Kidney (tissue), 14 donors: ENCODE results near the gene TNS3. TPM values are rescaled to one million over a fixed set of nuclear protein-coding genes. Genes with fewer than 3 reads are reported as not detected.
A peak's percentile ranks its signal among the peaks of the same experiment; 100 is the strongest.

Source experiments
- DNase-seq, 5 donors: peaks; one replicate each; pipeline ENCODE4 v3.0.0-alpha.2; 2013 to 2020
- FAIRE-seq: peaks from 2 replicates; lab custom pipeline; 2012; peaks lifted over from hg19 to GRCh38; lab: Jason Lieb, UNC
- H3K27ac ChIP-seq, 2 donors: one replicate each; pipeline ENCODE4 v1.7.0; 2013; ENCODE audit warnings: low read depth in 2 of 2, low read length in 2 of 2, inconsistent platforms in 1 of 2
- H3K27me3 ChIP-seq: one replicate; pipeline ENCODE4 v1.7.1; 2013; ENCODE audit warnings: low read length, inconsistent platforms; ENCODE audit not compliant: control insufficient read depth, insufficient read depth
- H3K36me3 ChIP-seq, 3 donors: one replicate each; pipeline versions ENCODE4 v1.7.0 to v1.7.1; 2013; ENCODE audit warnings: low read length in 3 of 3, control low read depth in 1 of 3, inconsistent platforms in 1 of 3; ENCODE audit not compliant: insufficient read depth in 3 of 3, control insufficient read depth in 2 of 3
- H3K4me1 ChIP-seq, 3 donors: one replicate each; pipeline versions ENCODE4 v1.7.0 to v1.7.1; 2013; ENCODE audit warnings: low read length in 3 of 3, inconsistent platforms in 1 of 3, low read depth in 1 of 3; ENCODE audit not compliant: control insufficient read depth in 2 of 3, insufficient read depth in 2 of 3
- H3K4me3 ChIP-seq, 3 donors: one replicate each; pipeline versions ENCODE4 v1.7.0 to v1.8.1; 2013; ENCODE audit warnings: low read length in 3 of 3, control low read depth in 1 of 3, inconsistent platforms in 1 of 3
- H3K9ac ChIP-seq, 3 donors: one replicate each; pipeline versions ENCODE4 v1.7.0 to v1.7.1; 2013; ENCODE audit warnings: low read length in 3 of 3, control low read depth in 1 of 3, inconsistent platforms in 1 of 3
- H3K9me3 ChIP-seq, 3 donors: one replicate each; pipeline versions ENCODE4 v1.7.0 to v1.7.1; 2013; ENCODE audit warnings: low read length in 3 of 3, control low read depth in 1 of 3, inconsistent platforms in 1 of 3; ENCODE audit not compliant: control insufficient read depth in 2 of 3, insufficient read depth in 1 of 3
- intact Hi-C: fragments of 100-400 bp; cut with DNase I; formaldehyde crosslinking; loops from one replicate; pipeline ENCODE4 v1.11.1; 2022
- polyA plus RNA-seq: library from polyadenylated mRNA; stranded (reverse); fragments of 350-450 nt; fragmentation: Illumina TruSeq; extraction: RNeasy Lipid Tissue Mini Kit (QIAGEN cat#74804); gene quantifications from one replicate; pipeline ENCODE4 v1.2.3, GENCODE V29; 2014; ENCODE audit warnings: low read depth, low replicate concordance; ENCODE audit not compliant: insufficient read depth
- total RNA-seq: library from RNA; stranded (reverse); fragmentation: NEBNext Ultra II Directional; extraction: Animal tissue kit (Norgen Biotek cat#: 25700); gene quantifications from one replicate; pipeline ENCODE4 v1.2.1, GENCODE V29; 2021
- TF ChIP-seq, protein P1 (sequence below): IDR thresholded peaks from 3 replicates; pipeline ENCODE4 v1.5.1; 2012; ENCODE audit warnings: mild to moderate bottlenecking, moderate library complexity, borderline replicate concordance; ENCODE audit not compliant: insufficient read depth; ENCODE audit errors: extremely low read depth
- donor health status: control.
- donor health status: control.
- donor health status: control.
- donor health status: control.
- donor health status: control.
- donor health status: DM: yes; HTN: yes; CAD: no.
- donor health status: Normal renal cell carcinoma (clear cell type).

Gene TNS3
- total and polyA plus RNA-seq, 2 donors from 2014 or later: 38.4 to 198 TPM

DNA sequence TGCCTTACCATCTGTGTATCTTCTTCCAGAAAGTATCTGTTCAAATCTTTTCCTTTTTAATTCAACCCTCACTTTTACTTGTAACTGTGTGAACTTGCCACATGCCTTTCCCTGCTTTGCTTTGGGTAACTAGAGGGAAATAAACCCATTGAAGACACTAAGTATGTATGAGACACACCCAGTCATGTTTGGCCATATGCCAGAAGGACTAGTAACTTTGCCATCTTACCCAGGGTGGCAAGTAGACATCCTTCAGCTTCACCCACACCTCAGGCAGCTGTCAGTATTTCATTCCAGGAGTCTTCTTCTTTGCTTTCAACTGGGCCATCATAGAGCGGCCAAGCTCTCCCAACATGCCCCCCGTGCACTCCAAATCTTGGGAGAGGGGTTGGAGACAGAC lies 323.1 kb downstream of the TNS3 start:
- FAIRE-seq: no peak
- intact Hi-C loops: no loop called here
- Histone ChIP-seq H3K9ac (no peak overlapping the region), H3K4me3 (no peak overlapping the region), H3K4me1 (peaks cover 0 to 6% (median 4%) of the 10 kb centered on the region in 3 donors), H3K9me3 (no peaks in the 10 kb centered on the region), H3K27ac (no peak overlapping the region), H3K27me3 (no peaks in the 10 kb centered on the region), H3K36me3 (peaks cover 0 to 5% (median 4%) of the 10 kb centered on the region in 3 donors)
- DNase-seq: no peak
- TF ChIP-seq, protein P1, sequence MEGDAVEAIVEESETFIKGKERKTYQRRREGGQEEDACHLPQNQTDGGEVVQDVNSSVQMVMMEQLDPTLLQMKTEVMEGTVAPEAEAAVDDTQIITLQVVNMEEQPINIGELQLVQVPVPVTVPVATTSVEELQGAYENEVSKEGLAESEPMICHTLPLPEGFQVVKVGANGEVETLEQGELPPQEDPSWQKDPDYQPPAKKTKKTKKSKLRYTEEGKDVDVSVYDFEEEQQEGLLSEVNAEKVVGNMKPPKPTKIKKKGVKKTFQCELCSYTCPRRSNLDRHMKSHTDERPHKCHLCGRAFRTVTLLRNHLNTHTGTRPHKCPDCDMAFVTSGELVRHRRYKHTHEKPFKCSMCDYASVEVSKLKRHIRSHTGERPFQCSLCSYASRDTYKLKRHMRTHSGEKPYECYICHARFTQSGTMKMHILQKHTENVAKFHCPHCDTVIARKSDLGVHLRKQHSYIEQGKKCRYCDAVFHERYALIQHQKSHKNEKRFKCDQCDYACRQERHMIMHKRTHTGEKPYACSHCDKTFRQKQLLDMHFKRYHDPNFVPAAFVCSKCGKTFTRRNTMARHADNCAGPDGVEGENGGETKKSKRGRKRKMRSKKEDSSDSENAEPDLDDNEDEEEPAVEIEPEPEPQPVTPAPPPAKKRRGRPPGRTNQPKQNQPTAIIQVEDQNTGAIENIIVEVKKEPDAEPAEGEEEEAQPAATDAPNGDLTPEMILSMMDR: no peak

DNA sequence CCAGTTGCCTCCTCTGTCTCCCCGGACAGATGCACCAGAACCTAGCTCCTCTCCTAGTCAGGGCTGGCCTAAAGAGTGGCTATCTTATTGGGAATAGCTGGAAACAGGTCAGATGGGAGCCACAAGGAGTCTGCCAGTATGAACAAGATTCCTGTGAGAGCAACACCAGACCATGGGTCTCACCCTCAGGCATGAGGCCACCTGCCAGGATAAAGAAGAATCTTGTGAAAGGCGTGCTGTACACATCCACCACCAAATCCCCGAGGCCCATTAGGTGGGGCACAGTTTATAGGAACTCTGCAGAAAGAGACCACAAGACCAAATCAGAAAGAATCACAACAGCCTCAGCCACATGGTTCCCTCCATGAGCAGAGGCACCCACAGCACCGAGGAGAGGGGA lies 325.9 kb downstream of the TNS3 start:
- TF ChIP-seq, protein P1: no peak
- FAIRE-seq (no peak), DNase-seq (no peak)
- H3K9me3 ChIP-seq: no peaks in the 10 kb centered on the region
- intact Hi-C loops: no loop called here
- peaks cover 0 to 5% (median 4%) of the 10 kb centered on the region in 3 donors for H3K36me3 ChIP-seq
- H3K4me1 ChIP-seq: peaks cover 0 to 11% (median 4%) of the 10 kb centered on the region in 3 donors
- no peaks in the 10 kb centered on the region for H3K27me3 ChIP-seq
- H3K27ac ChIP-seq: no peak overlapping the region
- no peak overlapping the region for H3K9ac ChIP-seq
- no peak overlapping the region for H3K4me3 ChIP-seq

DNA sequence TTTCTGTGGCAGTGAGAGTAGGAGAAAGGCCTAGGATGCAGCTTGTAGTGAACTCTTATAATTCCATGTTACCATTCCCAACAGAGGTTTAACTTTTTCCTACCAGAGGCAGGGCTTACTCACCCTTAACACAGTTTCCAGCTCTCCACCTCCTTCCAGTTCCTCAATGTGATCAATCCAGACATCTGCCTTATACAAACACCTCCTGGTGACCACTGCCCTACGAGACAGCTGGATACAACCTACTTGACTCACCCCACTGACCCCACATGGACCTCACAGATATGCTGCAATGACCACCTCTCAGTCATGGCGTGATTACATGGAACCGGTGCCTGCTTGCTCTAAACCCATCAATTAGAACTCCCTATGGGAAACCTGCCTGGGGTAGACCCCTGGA lies 326.5 kb downstream of the TNS3 start:
- Histone ChIP-seq H3K9ac (no peak overlapping the region), H3K4me3 (no peak overlapping the region), H3K9me3 (no peaks in the 10 kb centered on the region), H3K4me1 (peaks cover 0 to 11% (median 4%) of the 10 kb centered on the region in 3 donors), H3K27me3 (no peaks in the 10 kb centered on the region), H3K27ac (no peak overlapping the region), H3K36me3 (peaks cover 0 to 4% (median 4%) of the 10 kb centered on the region in 3 donors)
- DNase-seq (no peak), FAIRE-seq (no peak)
- TF ChIP-seq, protein P1: no peak
- intact Hi-C loops: no loop called here

DNA sequence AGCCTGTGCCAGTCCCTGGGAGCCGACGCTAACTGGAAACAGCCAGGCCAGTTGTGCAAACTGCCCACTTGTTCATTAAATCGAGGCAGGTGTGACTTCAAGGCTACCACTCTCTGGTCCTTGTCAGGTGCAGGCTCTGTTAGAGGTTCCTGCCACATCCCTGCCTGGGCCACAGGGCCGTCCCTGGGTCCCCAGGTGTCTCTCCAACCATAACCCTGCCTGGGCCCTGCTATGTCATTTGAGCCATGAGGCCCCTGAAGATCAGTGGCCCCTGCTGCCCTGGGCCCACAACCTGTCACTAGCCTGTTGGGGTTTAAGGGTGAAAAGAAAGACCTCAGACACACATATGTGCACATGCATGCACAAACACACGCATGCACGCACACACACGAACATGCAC lies 326.9 kb downstream of the TNS3 start:
- Histone ChIP-seq H3K36me3 (peaks cover 0 to under 1% (median 0%) of the 10 kb centered on the region in 3 donors), H3K9me3 (peaks cover 0 to 3% (median 0%) of the 10 kb centered on the region in 3 donors), H3K9ac (peak overlapping the region in 1 of 3 donors; percentile 65), H3K4me1 (peaks cover 0 to 11% (median 4%) of the 10 kb centered on the region in 3 donors), H3K27ac (no peak overlapping the region), H3K27me3 (no peaks in the 10 kb centered on the region), H3K4me3 (no peak overlapping the region)
- intact Hi-C loops: no loop called here
- TF ChIP-seq, protein P1: no peak
- DNase-seq (peak in 1 of 5 donors; percentile 60), FAIRE-seq (no peak)
